ENCODE measurements around the gene ST3GAL5.

GRCh38 chr2:85936421-85937068 lies 47.8 kb upstream of the ST3GAL5 start:
- no peak for TF ChIP-seq CTCF (IDR thresholded peaks at IDR 0.05 in 8 of 11, conservative IDR thresholded peaks at IDR 0.05 in 3 of 11)
- peak; percentile 57 to 73 (median 59) for TF ChIP-seq POLR2AphosphoS5 (IDR thresholded peaks at IDR 0.05)
- TF ChIP-seq POLR2A (IDR thresholded peaks at IDR 0.05), result no peak
